Endometrium (tissue), 2 donors: Measurements from ENCODE around the gene ZNF23.
"Not testable (repeated sequence)": the region's sequence is repeated elsewhere in the genome, so short reads cannot be mapped to it uniquely, and the experiment has no call there.

Experiments used
- FAIRE-seq: peaks from 2 replicates; lab custom pipeline; 2012; peaks lifted over from hg19 to GRCh38; lab: Jason Lieb, UNC
- donor health status: control.
- donor health status: control.

Gene ZNF23

DNA sequence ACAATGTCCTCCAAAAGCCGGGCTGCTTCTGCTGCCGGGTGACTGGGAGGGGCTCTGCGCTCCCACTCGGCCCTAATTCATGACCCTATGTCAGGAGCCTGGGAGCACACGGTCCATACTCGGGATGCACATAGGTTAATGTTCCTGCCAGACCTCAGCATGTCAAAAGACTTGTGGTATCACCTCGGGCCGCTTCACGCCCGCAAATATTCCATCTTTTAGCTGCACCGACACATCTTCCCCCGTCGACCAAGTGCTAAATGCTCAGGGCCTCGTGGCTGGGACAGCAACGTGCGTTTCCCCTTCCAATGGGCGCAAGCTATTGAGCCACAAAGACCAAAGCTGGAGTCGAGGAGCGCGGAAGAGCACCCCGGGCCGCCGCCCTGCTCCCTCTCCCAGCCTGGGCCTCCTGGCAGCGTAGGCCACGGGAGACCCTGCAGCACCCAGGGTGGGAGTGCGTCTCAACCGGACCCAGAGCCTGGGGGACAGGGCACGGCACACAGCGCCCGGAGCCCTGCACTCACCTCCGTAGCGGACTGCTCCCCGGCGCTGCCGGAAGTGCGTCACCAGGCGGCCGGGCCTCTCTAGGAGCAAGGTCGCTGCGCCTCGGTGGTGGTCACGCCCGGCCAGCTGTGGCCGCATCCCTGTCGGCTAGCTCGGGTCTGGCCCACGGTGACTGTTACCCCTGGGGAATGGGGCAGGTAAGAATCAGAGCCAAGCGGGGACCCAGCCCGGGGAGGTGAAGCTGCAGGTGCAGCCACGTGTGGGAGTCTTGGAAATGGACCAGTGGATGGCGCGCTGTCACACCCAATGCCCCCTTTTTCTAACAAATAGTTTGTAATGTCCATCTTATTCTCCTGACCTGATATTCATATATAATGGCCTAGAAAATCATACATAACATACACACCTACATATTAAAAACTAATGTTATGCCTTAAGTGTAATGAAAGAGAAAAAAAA, at the start of gene ZNF23:
Gene ZNF23 (minus strand): TSS at position 562 of the 963 bp plus-strand sequence. CDS start 5,451 bp downstream, outside the sequence.
- FAIRE-seq = no peak

GRCh38 chr16:71507061-71507460, 45.0 kb upstream of the ZNF23 start:
- FAIRE-seq = no peak

GRCh38 chr16:71504901-71505300, 42.9 kb upstream of the ZNF23 start:
- FAIRE-seq = no peak

- not testable (repeated sequence) for FAIRE-seq
Measured at GRCh38 chr16:71504051-71504450, 42.0 kb upstream of the ZNF23 start.

DNA sequence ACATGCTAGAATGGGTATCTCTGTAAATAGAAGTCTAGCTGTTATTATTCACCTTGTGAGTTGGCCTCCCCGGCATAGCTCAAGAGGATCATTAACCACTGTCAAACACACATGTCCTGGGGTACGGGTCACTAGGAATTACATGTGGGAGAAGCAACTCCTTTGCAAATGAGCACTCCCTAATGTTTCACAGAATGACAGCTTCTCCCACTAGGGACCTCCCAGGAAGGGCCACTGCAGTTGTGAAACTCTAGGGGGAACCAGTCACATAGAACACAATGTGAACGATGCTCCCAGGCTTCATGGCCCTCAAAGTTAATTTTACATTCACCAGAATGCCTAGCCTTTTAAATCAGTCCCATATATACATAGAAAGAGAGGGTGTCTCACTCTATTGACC, 39.5 kb upstream of the ZNF23 start:
- no peak for FAIRE-seq

- no peak for FAIRE-seq
Measured at GRCh38 chr16:71500964-71501363, 38.9 kb upstream of the ZNF23 start.

- FAIRE-seq = no peak
Measured at GRCh38 chr16:71499775-71500364, 37.8 kb upstream of the ZNF23 start.

DNA sequence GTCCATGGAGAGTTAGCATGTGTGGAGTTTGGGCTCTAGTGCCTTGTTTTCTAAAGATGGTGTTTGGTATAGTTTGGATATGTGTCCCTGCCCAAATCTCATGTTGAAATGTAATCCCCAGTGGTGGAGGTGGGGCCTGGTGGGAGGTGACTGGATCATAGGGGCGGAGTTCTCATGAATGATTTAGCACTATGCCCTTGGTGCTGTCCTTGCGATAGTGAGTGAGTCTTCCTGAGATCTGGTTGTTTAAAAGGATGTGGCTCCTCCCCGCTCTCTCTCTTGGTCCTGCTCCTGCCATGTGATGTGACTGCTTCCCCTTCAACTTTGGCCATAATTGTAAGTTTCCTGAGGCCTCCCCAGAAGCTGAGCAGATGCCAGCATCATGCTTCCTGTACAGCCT, 36.0 kb upstream of the ZNF23 start:
- FAIRE-seq = no peak

DNA sequence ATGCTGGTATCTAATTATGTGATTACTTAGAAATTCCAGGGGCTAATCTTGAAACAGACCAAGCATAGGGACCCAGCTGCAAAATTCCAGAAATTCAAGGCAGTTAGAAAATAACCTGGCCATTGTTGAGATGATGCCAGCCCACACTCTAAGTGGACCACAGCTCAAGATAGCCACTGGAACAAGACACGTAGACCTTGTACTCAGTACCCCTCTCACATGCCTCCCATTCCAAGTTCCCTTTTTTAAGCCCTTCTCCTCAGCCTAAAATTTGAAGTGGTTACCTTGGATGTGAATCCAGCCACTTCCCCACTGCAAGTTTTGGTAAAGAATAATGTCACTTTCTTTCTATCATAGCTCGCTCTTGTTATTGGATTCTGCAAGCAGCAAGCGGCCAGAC, 31.2 kb upstream of the ZNF23 start:
- no peak for FAIRE-seq

DNA sequence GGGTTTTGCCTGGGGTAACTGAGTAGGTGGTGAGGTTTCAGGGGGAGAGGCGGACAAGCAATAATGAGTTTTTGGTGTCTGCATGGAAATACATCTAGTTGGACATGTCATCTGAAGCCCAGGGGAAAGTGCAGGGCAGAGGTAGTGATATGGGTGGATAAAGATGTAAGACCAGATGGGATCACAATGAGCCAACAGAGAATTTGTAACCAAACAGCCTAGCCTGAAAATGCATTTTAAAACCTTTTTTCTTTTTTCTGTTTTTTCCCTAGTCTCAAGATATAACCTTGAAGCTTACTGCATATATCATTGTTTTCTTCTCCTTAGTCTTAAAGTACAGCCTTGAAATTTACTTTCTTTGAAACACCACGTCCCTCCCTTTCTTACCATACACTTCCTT, 30.7 kb upstream of the ZNF23 start:
- FAIRE-seq = no peak

DNA sequence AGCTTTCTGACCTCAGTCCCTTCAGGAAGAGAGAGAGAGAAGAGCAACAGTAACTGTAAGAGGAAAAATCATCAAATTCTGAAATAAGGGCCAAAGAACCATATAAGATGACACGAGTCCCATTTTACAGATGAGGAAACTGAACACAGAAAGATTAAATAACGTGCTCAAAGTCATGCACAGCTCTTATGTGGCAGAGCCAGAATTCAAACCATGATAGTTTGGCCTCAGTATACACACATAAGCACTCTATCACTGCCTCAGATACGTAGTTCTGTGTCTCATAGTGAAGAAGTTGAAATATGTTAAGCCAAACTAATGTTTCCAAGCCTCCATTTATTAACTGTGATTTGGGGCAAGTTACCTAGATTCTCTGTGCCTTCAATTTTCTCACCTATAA, 29.0 kb upstream of the ZNF23 start:
- FAIRE-seq = no peak

DNA sequence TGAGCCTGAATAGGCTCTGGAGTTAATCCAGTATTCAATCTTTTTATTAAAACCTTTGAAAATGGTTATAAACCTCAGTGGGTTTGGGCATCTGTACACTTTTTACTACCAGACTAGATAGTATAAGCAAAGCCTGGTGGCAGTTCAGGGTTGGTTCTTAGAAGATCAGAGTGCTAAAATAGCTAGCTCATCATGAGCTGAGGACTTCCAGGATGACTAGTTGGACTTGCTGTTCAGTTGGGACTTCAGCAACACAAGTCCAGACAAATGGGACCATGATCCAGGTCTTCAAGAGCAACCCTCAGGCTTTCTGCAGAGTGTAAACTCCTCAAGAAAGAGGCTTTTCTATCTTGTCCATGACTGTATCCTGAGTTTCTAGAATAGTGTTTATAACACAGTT, 28.3 kb upstream of the ZNF23 start:
- no peak for FAIRE-seq

DNA sequence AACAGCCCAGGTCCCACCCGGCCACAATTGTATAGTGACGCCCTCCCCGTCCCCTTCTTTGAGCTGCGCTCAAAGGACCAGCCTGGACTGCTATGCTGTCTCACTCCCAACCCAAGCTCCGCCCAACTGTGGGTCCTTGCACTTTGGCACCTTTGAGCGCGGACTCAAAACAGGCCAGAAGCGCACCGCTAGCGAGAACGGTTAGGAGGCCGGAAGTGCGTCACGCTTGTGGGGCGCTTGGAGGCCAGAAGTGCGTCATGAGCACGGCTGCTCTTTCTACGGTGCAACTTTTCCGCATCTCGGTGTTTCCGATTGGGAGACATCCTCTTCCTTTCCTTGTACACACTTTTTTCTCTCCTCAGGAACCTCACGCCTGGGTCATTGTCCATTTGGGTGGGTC, 27.1 kb upstream of the ZNF23 start, which contains the start of gene ZNF19:
Gene ZNF19 (minus strand): TSS at position 203 of the 400 bp plus-strand sequence. CDS start 7,210 bp downstream, outside the sequence.
- no peak for FAIRE-seq

DNA sequence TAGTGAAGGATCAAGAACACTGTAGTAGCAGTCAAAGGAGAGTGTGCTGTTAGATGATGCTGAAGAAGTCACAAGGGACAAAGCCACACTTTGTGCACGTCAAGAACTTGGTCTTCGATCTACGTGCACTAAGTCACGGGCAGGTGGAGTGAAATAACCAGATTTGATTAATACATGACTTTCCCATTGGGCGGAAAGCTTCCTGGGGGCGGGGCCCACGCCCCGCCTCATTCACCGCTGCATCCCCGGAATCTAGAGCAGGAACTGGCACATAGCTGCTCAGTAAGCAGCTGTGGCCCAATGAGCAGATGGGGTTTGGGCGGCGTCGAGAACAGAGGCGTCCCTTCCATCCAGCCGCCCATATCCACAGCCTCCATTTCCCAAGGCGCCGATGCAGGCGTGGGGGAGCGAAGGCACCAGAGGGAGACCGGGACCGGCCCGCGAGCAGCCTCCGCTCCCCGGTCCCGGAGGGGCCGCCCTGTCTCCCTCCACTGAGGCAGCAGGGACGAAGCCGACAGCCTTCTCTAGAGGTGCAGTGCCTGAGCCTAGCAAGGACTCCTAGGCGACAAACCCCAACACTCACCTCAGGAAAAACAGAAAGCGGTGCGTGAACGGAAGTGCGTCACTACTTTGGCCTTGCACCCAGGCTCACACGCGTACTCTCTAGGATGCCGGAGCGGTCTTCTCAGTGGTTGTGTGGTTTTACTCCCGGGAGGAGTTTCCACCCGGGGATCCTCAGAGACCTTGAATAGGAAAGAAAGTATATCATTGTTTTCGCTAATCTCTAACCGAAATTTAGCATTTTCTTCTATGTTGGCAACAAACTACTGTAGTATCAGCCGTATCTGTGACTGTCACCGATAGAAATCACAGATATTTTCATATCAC, 22.2 kb upstream of the ZNF23 start:
- FAIRE-seq = peak; percentile 70

DNA sequence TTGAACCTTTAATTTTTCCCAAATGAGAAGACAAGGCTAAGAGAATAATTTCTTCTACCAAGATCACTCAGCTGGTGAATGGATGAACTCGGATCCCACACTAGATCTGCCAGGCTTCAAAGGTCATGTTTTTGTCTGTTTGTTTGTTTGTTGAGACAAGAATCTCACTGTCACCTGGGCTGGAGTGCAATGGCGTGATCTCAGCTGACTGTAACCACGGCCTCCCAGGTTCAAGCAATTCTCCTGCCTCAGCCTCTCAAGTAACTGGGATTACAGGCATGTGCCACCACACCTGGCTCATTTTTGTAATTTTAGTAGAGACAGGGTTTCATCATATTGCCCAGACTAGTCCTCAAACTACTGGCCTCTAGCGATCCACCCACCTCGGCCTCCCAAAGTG, 20.5 kb upstream of the ZNF23 start:
- FAIRE-seq = no peak

DNA sequence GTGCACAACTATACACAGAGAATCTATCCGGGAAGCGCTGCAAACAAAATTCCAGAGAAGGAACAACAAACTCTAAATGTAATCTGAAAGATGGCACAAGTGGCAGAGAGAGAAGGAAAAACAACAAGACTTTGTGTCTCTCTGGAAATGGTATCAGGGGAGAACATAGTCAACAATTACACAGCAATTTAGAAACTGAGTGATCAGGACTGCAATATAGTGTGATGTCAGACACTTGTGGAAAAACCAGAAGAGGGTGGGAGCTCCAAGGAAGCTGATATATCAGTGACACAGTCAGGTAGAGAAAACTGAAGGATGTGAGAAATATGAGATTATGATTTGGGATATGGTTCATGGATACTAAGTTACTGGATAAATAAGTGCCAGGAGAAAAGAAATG, 18.9 kb upstream of the ZNF23 start:
- FAIRE-seq = no peak

GRCh38 chr16:71479420-71479819, 17.4 kb upstream of the ZNF23 start:
- FAIRE-seq = no peak

DNA sequence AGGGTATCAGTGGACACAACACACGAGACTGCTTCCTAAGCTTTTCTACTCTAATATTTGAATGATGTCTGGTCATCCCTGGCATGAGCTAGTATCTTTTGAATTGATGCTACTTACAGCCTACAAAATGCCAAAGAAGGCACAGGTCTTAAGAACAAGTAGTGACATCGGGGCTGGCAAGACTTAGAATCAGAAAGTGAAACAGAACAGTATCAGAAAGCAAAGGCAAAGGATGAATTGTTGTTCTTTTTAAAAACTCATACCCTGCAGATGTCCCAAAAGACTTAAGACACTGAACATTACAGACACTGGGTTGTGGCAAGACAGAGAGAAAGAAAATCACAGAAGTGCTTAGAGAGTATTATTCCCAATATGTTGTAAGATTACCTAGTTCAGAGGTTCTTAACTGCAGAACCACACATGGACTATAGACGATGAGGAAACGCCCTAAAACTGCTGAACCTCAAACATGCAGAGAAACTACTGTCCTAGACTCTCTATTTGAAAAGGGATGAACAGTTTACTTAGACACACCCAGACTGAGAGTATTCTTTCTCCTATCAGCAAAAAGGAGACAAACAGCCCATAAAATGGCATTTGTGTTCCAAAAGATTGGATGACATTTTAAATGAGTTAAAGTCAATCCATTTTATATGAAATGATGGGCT, 14.5 kb upstream of the ZNF23 start:
- no peak for FAIRE-seq

GRCh38 chr16:71474864-71475263, 12.8 kb upstream of the ZNF23 start:
- FAIRE-seq = no peak

DNA sequence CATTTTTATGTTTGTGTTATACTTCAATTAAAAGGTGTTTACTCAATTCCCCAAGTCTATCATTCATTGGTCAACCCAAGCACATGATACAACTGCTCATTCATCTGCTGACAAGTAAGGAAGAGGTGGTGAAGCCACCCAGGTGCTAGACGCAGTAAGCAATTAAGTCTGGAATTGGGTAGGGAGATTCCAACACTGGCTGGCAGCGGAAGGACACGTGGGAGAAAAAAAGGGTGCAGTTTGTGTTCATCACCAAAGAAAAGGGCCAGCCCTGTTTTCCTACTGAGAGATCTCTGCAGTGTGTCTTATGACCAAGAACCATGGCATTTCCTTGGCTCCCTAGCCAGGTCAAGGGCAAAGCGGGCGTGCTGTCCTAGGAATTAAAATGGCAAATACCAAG, 11.8 kb upstream of the ZNF23 start:
- FAIRE-seq = no peak

DNA sequence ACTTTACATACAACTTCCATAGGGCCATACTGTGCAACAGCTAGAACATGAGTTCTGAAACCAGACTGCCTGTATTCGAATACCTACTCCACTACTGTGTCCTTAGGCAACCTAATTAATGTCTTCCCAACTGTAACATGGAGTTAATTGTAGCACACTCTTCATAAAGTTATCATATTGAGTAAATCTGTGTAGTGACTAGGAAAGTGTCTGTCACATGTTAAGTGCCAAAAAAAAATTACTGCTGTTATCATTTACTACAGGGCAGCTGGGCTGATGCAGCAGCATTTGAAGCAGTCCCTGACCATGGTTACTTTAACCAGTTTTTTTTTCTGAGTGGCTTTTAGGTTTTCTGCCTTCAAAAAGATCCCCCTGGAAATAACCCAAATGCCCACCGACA, 10.9 kb upstream of the ZNF23 start:
- no peak for FAIRE-seq

DNA sequence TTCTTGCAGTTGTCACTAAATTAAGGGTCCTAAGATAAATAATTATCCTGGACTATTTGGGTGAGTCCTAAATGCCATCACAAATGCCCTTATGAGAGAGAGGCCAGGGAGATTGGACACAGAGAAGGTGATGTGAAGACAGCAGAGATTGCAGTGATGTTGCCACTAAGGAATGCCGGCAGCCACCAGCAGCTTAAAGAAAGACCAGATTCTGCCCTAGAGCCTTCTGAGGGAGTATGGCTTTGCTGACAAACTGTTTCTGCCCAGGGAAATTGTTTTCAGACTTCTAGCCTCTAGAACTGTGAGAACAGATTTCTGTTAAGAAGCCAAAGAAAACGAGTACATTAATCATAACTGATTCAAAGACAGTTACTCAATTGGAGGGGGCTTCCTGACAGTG, 10.0 kb upstream of the ZNF23 start:
- FAIRE-seq = no peak
